Smooth muscle cell (in vitro differentiated cells): ENCODE results near the gene MORC2. TPM values are rescaled to one million over a fixed set of nuclear protein-coding genes. Genes with fewer than 3 reads are reported as not detected.

Experiments
- DNase-seq: peaks from one replicate; lab custom pipeline; 2025; ENCODE audit not compliant: unreplicated experiment; lab: John Stamatoyannopoulos, UW
- H2AFZ ChIP-seq: fragments of 200-600 bp; sonication (generic); 2 replicates; pipeline ENCODE4 v1.6.0; 2016; ENCODE audit warnings: antibody characterized with exemption, low read depth, mild to moderate bottlenecking
- H3F3A ChIP-seq: fragments of 200-600 bp; sonication (generic); 2 replicates; pipeline ENCODE4 v1.6.0; 2017; ENCODE audit warnings: antibody characterized with exemption, low read depth
- H3K27ac ChIP-seq: fragments of 200-600 bp; sonication (generic); 2 replicates; pipeline ENCODE4 v1.5.1; 2016; ENCODE audit warnings: low read depth, mild to moderate bottlenecking
- H3K27me3 ChIP-seq: fragments of 200-600 bp; sonication (generic); 2 replicates; pipeline ENCODE4 v1.6.1; 2016; ENCODE audit warnings: low read depth, mild to moderate bottlenecking
- H3K36me3 ChIP-seq: fragments of 200-600 bp; sonication (generic); 2 replicates; pipeline ENCODE4 v1.5.1; 2016; ENCODE audit warnings: low read depth
- H3K4me1 ChIP-seq: fragments of 200-600 bp; sonication (generic); 2 replicates; pipeline ENCODE4 v1.5.1; 2016; ENCODE audit warnings: low read depth
- H3K4me2 ChIP-seq: fragments of 200-600 bp; sonication (generic); 2 replicates; pipeline ENCODE4 v1.6.0; 2016; ENCODE audit warnings: mild to moderate bottlenecking
- H3K4me3 ChIP-seq: fragments of 200-600 bp; sonication (generic); 2 replicates; pipeline ENCODE4 v1.5.1; 2016; ENCODE audit warnings: mild to moderate bottlenecking
- H3K79me2 ChIP-seq: fragments of 200-600 bp; sonication (generic); 2 replicates; pipeline ENCODE4 v1.6.0; 2016; ENCODE audit warnings: low read depth, mild to moderate bottlenecking
- H3K9ac ChIP-seq: fragments of 200-600 bp; sonication (generic); 2 replicates; pipeline ENCODE4 v1.6.0; 2016; ENCODE audit warnings: low read depth
- H3K9me3 ChIP-seq: fragments of 200-600 bp; sonication (generic); replicated peaks from 2 replicates; pipeline ENCODE4 v1.5.1; 2016; ENCODE audit warnings: low read depth
- H4K20me1 ChIP-seq: fragments of 200-600 bp; sonication (generic); 2 replicates; pipeline ENCODE4 v1.6.0; 2016; ENCODE audit warnings: low read depth
- CTCF ChIP-seq: fragments of 200-600 bp; sonication (generic); IDR thresholded peaks from 2 replicates; pipeline ENCODE4 v1.5.1; 2017; ENCODE audit warnings: borderline replicate concordance, mild to moderate bottlenecking, antibody characterized with exemption; ENCODE audit not compliant: insufficient read depth, poor library complexity, severe bottlenecking
- WGBS: methylation state at CpG from one replicate; pipeline ENCODE4 v1.1.7; 2016; ENCODE audit warnings: low lambda C conversion rate; 5-methylcytosine and 5-hydroxymethylcytosine counted together
- polyA plus RNA-seq: library from polyadenylated mRNA; unstranded; fragments of >200 nt; fragmentation: Nextera tagmentation; extraction: Ambion mirVana; gene quantifications from 2 replicates; pipeline ENCODE4 v1.2.1, GENCODE V29; 2016
- total RNA-seq: library from RNA; depleted of rRNA; stranded (reverse); fragments of >200 nt; gene quantifications from 2 replicates; pipeline ENCODE4 v1.2.3, GENCODE V29; 2014

MORC2 gene
- total and polyA plus RNA-seq, 2 experiments from 2014 or later, result 22.0 to 42.9 TPM

GRCh38 chr22:30955153-30955552 is 13.4 kb downstream of the MORC2 start:
- H3K4me3 ChIP-seq, result no peak overlapping the region
- no peaks in the 10 kb centered on the region for H3K9me3 ChIP-seq
- peaks cover 43% of the 10 kb centered on the region for H4K20me1 ChIP-seq
- no peak overlapping the region for H3K4me2 ChIP-seq
- no peak overlapping the region for H3K27ac ChIP-seq
- WGBS, result 97% methylated on average over 4 of the region's 4 CpGs
- H3K79me2 ChIP-seq, result peaks cover 6% of the 10 kb centered on the region
- DNase-seq, result no peak
- H3K4me1 ChIP-seq, result no peaks in the 10 kb centered on the region
- H3K27me3 ChIP-seq, result no peaks in the 10 kb centered on the region
- TF ChIP-seq CTCF, result no peak
- no peak overlapping the region for H2AFZ ChIP-seq
- H3F3A ChIP-seq, result no peaks in the 10 kb centered on the region
- H3K9ac ChIP-seq, result no peak overlapping the region
- peaks cover 6% of the 10 kb centered on the region for H3K36me3 ChIP-seq

DNA sequence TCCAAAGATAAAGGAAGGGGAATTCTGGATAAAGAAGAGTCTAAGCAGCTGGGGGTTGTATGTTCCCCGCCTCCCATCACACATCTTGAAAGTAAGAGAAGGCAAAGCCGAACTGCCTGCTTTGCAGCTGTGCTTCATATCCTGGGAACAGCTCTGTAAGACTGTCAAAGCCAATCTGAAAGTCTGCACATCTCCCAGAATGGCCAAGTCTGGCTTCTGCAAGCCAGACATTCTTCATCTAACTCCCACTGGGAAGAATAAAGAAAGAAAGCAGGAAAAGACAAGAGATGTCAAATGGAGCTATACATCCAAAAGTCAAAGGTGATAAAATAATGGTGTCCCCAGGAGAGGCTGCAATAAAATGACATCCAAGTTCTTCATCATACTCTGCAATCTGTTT is 15.4 kb downstream of the MORC2 start:
- Histone ChIP-seq H3K9me3 (no peaks in the 10 kb centered on the region), H2AFZ (no peak overlapping the region), H3K79me2 (no peaks in the 10 kb centered on the region), H3K4me3 (no peak overlapping the region), H3K27ac (no peak overlapping the region), H3K9ac (no peak overlapping the region), H3K27me3 (no peaks in the 10 kb centered on the region), H3K4me2 (no peak overlapping the region), H3F3A (no peaks in the 10 kb centered on the region), H3K4me1 (peaks cover 2% of the 10 kb centered on the region), H3K36me3 (peaks cover 6% of the 10 kb centered on the region), H4K20me1 (peaks cover 29% of the 10 kb centered on the region)
- no peak for DNase-seq
- TF ChIP-seq CTCF, result no peak
- 60% methylated on average over 2 of the region's 2 CpGs for WGBS

DNA sequence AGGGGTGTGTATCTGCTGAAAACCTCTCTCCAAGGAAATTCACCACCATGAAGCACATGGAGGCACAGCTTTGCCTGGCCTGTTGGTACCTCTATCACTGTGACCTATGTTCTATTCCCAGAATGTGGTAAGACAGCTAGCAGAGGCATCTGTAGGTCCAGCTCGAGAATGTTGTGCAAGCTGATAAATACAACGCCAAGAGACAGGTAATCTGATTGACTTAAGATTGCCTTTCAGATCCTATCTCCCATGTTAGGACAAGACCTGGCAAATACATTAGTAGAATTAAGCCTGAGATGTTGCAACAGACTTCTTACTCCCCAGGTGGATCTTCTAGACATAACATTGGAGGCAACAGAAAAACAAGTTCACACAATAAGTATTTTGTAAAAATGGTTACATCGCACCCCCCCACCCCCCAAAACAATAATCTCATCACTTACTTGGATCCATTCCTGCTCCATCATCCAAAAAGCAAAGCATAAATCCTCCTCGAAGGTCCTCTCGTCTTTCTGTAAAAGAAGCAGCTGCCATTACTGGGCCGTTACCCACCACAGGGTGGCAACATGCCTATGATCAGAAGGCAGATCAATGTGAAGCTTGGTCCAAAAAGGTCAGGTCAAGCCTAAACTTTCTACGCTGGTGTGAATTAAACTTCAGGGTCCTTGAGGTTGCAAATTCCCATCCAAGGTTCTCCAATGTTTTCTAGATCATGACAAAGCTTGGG is 18.5 kb downstream of the MORC2 start:
- no peak overlapping the region for H3K9ac ChIP-seq
- no peaks in the 10 kb centered on the region for H3F3A ChIP-seq
- H4K20me1 ChIP-seq, result peaks cover 23% of the 10 kb centered on the region
- 88% methylated on average over 7 of the region's 7 CpGs for WGBS
- TF ChIP-seq CTCF, result no peak
- H3K27me3 ChIP-seq, result no peaks in the 10 kb centered on the region
- H3K4me3 ChIP-seq, result no peak overlapping the region
- peaks cover 22% of the 10 kb centered on the region for H3K4me1 ChIP-seq
- peaks cover 16% of the 10 kb centered on the region for H3K36me3 ChIP-seq
- H3K9me3 ChIP-seq, result no peaks in the 10 kb centered on the region
- no peak overlapping the region for H3K4me2 ChIP-seq
- no peaks in the 10 kb centered on the region for H3K79me2 ChIP-seq
- no peak for DNase-seq
- no peak overlapping the region for H2AFZ ChIP-seq
- no peak overlapping the region for H3K27ac ChIP-seq

DNA sequence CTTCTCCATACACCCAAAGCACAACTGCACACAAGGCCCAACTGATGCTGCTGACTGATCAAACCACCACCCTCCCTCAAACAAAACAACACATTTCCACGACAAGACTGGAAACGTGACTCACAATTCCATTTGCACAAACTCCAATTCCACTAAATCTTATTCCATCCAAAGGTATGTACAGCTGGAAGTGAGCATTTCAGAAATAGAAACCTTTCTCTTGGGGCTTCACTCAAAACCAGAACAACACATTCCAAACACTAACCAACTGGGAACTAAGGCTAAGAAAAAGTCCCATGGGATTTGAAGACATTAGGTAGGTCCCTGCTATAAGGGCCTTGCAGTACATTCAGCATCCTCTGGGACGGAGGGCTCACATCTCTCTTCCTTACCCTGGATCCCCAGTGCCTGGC is 19.6 kb downstream of the MORC2 start:
- H3K9me3 ChIP-seq, result no peaks in the 10 kb centered on the region
- no peak overlapping the region for H3K9ac ChIP-seq
- H3K27ac ChIP-seq, result no peak overlapping the region
- H3K4me2 ChIP-seq, result no peak overlapping the region
- 71% methylated on average over 3 of the region's 3 CpGs for WGBS
- peaks cover 3% of the 10 kb centered on the region for H3K79me2 ChIP-seq
- no peaks in the 10 kb centered on the region for H3K27me3 ChIP-seq
- peaks cover 30% of the 10 kb centered on the region for H4K20me1 ChIP-seq
- no peak for TF ChIP-seq CTCF
- H3K4me3 ChIP-seq, result no peak overlapping the region
- no peaks in the 10 kb centered on the region for H3F3A ChIP-seq
- no peak for DNase-seq
- peaks cover 22% of the 10 kb centered on the region for H3K4me1 ChIP-seq
- peaks cover 16% of the 10 kb centered on the region for H3K36me3 ChIP-seq
- no peak overlapping the region for H2AFZ ChIP-seq
